MM.1S (cell line): ENCODE results near the gene ZCCHC7.

ENCODE experiments used
- DNase-seq: peaks from one replicate; pipeline ENCODE4 v3.0.0-alpha.2; 2015
- H2AFZ ChIP-seq: fragments of 300-600 bp; sonication (generic); 2 replicates; pipeline ENCODE4 v1.6.0; 2016; ENCODE audit warnings: antibody characterized with exemption, low read length
- H3F3A ChIP-seq: fragments of 300-600 bp; sonication (generic); 2 replicates; pipeline ENCODE4 v1.6.1; 2016; ENCODE audit warnings: mild to moderate bottlenecking, antibody characterized with exemption, low read length, moderate library complexity, mixed read lengths; ENCODE audit not compliant: insufficient read depth
- H3K27ac ChIP-seq: fragments of 300-600 bp; sonication (generic); 2 replicates; pipeline ENCODE4 v1.5.1; 2016; ENCODE audit warnings: mild to moderate bottlenecking, low read length
- H3K27me3 ChIP-seq: fragments of 300-600 bp; sonication (generic); replicated peaks from 2 replicates; pipeline ENCODE4 v1.6.0; 2016; ENCODE audit warnings: low read length; ENCODE audit not compliant: insufficient read depth
- H3K36me3 ChIP-seq: fragments of 300-600 bp; sonication (generic); replicated peaks from 2 replicates; pipeline ENCODE4 v1.6.1; 2016; ENCODE audit warnings: mild to moderate bottlenecking, low read length, mixed read lengths; ENCODE audit not compliant: insufficient read depth
- H3K4me1 ChIP-seq: fragments of 300-600 bp; sonication (generic); 2 replicates; pipeline ENCODE4 v1.6.1; 2016; ENCODE audit warnings: low read length, mixed read lengths
- H3K4me2 ChIP-seq: fragments of 300-600 bp; sonication (generic); 2 replicates; pipeline ENCODE4 v1.6.0; 2016; ENCODE audit warnings: low read depth, low read length
- H3K4me3 ChIP-seq: fragments of 300-600 bp; sonication (generic); 2 replicates; pipeline ENCODE4 v1.5.1; 2016; ENCODE audit warnings: low read length, mixed read lengths
- H3K79me2 ChIP-seq: fragments of 300-600 bp; sonication (generic); 2 replicates; pipeline ENCODE4 v1.6.1; 2016; ENCODE audit warnings: mixed run types, low read length, mixed read lengths
- H3K9ac ChIP-seq: fragments of 300-600 bp; sonication (generic); 2 replicates; pipeline ENCODE4 v1.6.1; 2016; ENCODE audit warnings: low read length, mixed read lengths
- H3K9me2 ChIP-seq: fragments of 300-600 bp; sonication (generic); replicated peaks from 2 replicates; pipeline ENCODE4 v1.6.1; 2016; ENCODE audit warnings: mild to moderate bottlenecking, low read length, mixed read lengths; ENCODE audit not compliant: insufficient read depth
- H3K9me3 ChIP-seq: fragments of 300-600 bp; sonication (generic); replicated peaks from 2 replicates; pipeline ENCODE4 v1.6.1; 2016; ENCODE audit warnings: mild to moderate bottlenecking, low read length, mixed read lengths; ENCODE audit not compliant: insufficient read depth
- H4K20me1 ChIP-seq: fragments of 300-600 bp; sonication (generic); 2 replicates; pipeline ENCODE4 v1.6.1; 2016; ENCODE audit warnings: mild to moderate bottlenecking, low read length, moderate library complexity, mixed read lengths; ENCODE audit not compliant: insufficient read depth
- CTCF ChIP-seq: fragments of 300-600 bp; sonication (generic); IDR thresholded peaks from 2 replicates; pipeline ENCODE4 v1.5.1; 2016; ENCODE audit warnings: antibody characterized with exemption, low read length, mixed read lengths
- EZH2 ChIP-seq: fragments of 300-600 bp; sonication (generic); optimal IDR thresholded peaks from 2 replicates; pipeline ENCODE3; 2017; ENCODE audit warnings: low read depth, mild to moderate bottlenecking, antibody characterized with exemption, low read length, mixed read lengths
- EZH2phosphoT487 ChIP-seq: fragments of 300-600 bp; sonication (generic); IDR thresholded peaks from 2 replicates; pipeline ENCODE4 v1.6.1; 2018; ENCODE audit warnings: antibody characterized with exemption, low read length

ZCCHC7 gene

GRCh38 chr9:37407468-37407867 lies 287.1 kb downstream of the ZCCHC7 start:
- H3K27ac ChIP-seq: no peak overlapping the region
- peaks cover 24% of the 10 kb centered on the region for H3K27me3 ChIP-seq
- H3K9ac ChIP-seq: no peak overlapping the region
- H3K4me2 ChIP-seq: no peak overlapping the region
- no peaks in the 10 kb centered on the region for H3K79me2 ChIP-seq
- no peak overlapping the region for H2AFZ ChIP-seq
- no peak overlapping the region for H3K4me3 ChIP-seq
- peaks cover 14% of the 10 kb centered on the region for H3F3A ChIP-seq
- H3K36me3 ChIP-seq: no peaks in the 10 kb centered on the region
- H3K9me2 ChIP-seq: no peaks in the 10 kb centered on the region
- H3K9me3 ChIP-seq: no peaks in the 10 kb centered on the region
- no peak for DNase-seq
- no peaks in the 10 kb centered on the region for H4K20me1 ChIP-seq
- TF ChIP-seq EZH2phosphoT487: no peak
- no peak for TF ChIP-seq EZH2
- peak; percentile 33; the same call in 1 of the 2 replicates for TF ChIP-seq CTCF
- peaks cover 16% of the 10 kb centered on the region for H3K4me1 ChIP-seq
